Adrenal gland (tissue), 5 donors: ENCODE data around the gene SEPTIN10.

Experiments used
- POLR2A ChIP-seq, 2 donors: fragments of 450-650 bp; IDR thresholded peaks; one replicate each; pipeline ENCODE4 v1.6.1; 2017; ENCODE audit warnings: antibody characterized with exemption in 2 of 2, mild to moderate bottlenecking in 2 of 2, moderate library complexity in 1 of 2
- TF ChIP-seq, protein P1 (sequence below), 6 experiments: fragments of 450-650 bp in 4 of 6; fragments of 200-600 bp in 2 of 6; sonication (generic) in 1 of 6; IDR thresholded peaks; 1 replicate in 5 of 6; 2 replicates in 1 of 6; pipeline versions ENCODE4 v1.5.1 to v1.8.0; 2016 to 2021; ENCODE audit warnings: antibody characterized with exemption in 6 of 6, mild to moderate bottlenecking in 2 of 6, moderate library complexity in 1 of 6
- donor health status: DM: no; HTN: no; CAD: no.

DNA sequence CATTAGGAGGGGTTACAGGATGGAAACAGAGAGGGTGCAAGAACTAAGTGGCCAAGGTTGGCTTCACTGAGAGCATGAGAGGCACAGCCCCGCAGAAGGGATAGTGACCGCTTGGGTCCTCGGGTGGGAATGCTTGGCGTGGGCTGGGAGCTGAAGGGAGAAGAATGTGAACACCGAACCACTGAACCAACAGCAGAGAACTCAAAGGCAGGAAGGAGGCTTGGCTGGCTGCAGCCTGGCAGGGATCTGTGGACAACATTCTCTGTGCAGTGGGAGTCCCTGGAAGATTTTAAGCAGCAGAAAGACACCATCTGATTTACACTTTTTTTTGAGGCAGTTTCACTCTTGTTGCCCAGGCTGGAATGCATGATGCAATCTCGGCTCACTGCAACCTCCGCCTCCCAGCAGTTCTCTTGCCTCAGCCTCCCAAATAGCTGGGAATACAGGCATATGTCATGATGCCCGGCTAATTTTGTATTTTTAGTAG, 34.3 kb upstream of the SEPTIN10 start:
- TF ChIP-seq, protein P1, sequence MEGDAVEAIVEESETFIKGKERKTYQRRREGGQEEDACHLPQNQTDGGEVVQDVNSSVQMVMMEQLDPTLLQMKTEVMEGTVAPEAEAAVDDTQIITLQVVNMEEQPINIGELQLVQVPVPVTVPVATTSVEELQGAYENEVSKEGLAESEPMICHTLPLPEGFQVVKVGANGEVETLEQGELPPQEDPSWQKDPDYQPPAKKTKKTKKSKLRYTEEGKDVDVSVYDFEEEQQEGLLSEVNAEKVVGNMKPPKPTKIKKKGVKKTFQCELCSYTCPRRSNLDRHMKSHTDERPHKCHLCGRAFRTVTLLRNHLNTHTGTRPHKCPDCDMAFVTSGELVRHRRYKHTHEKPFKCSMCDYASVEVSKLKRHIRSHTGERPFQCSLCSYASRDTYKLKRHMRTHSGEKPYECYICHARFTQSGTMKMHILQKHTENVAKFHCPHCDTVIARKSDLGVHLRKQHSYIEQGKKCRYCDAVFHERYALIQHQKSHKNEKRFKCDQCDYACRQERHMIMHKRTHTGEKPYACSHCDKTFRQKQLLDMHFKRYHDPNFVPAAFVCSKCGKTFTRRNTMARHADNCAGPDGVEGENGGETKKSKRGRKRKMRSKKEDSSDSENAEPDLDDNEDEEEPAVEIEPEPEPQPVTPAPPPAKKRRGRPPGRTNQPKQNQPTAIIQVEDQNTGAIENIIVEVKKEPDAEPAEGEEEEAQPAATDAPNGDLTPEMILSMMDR (IDR thresholded peaks at IDR 0.05), result no peak
- no peak for TF ChIP-seq POLR2A (IDR thresholded peaks at IDR 0.05)
